Activated CD4-positive, alpha-beta T cell treated with anti-CD3 and anti-CD28 coated beads for 36 hours (primary cell): Measurements from ENCODE around the gene ADCY9. TPM values are rescaled to one million over a fixed set of nuclear protein-coding genes. Genes with fewer than 3 reads are reported as not detected.
A peak's percentile ranks its signal among the peaks of the same experiment; 100 is the strongest.

Experiments
- ATAC-seq: fragments of 200-7000 bp; cut with Tn5 transposase; one replicate; pipeline ENCODE4 v1.10.0; 2021; ENCODE audit warnings: mild to moderate bottlenecking, moderate library complexity
- CTCF ChIA-PET: fragments of 350-600 bp; sonication (Branson Sonifier 250); formaldehyde crosslinking; loops from one replicate; lab custom pipeline; 2021; ENCODE audit warnings: antibody characterized with exemption; lab: Charles Lee
- POLR2A ChIA-PET: fragments of 350-600 bp; sonication (Branson Sonifier 250); formaldehyde crosslinking; loops from one replicate; lab custom pipeline; 2021; ENCODE audit warnings: antibody characterized with exemption, inconsistent platforms; lab: Charles Lee
- DNase-seq: peaks from one replicate; pipeline ENCODE4 v3.0.0-alpha.2; 2020
- H3K27ac Mint-ChIP-seq: one replicate; pipeline ENCODE4 v1.8.0; 2021; ENCODE audit warnings: mixed read lengths
- H3K27me3 Mint-ChIP-seq: one replicate; pipeline ENCODE4 v1.8.0; 2021; ENCODE audit warnings: mixed read lengths
- H3K36me3 Mint-ChIP-seq: one replicate; pipeline ENCODE4 v1.8.0; 2021; ENCODE audit warnings: low read depth, mixed read lengths
- H3K4me1 Mint-ChIP-seq: one replicate; pipeline ENCODE4 v1.8.0; 2021; ENCODE audit warnings: mixed read lengths
- H3K4me3 Mint-ChIP-seq: one replicate; pipeline ENCODE4 v1.8.0; 2021; ENCODE audit warnings: mild to moderate bottlenecking, moderate library complexity, mixed read lengths
- H3K9me3 Mint-ChIP-seq: one replicate; pipeline ENCODE4 v1.8.0; 2021; ENCODE audit warnings: low read depth, mixed read lengths
- intact Hi-C, 2 experiments: fragments of 100-400 bp; cut with DNase I in 1 of 2; cut with micrococcal nuclease in 1 of 2; formaldehyde crosslinking; loops; one replicate each; pipeline versions ENCODE4 v1.14.2 to v1.15.1; 2022 to 2024; cut with DNase I, micrococcal nuclease
- total RNA-seq, 2 experiments: library from RNA; stranded (reverse); gene quantifications; one replicate each; pipeline ENCODE4 v1.2.3, GENCODE V29; 2021

ADCY9 gene
- total RNA-seq, 2 experiments from 2014 or later: 5.3 to 6.2 TPM

DNA sequence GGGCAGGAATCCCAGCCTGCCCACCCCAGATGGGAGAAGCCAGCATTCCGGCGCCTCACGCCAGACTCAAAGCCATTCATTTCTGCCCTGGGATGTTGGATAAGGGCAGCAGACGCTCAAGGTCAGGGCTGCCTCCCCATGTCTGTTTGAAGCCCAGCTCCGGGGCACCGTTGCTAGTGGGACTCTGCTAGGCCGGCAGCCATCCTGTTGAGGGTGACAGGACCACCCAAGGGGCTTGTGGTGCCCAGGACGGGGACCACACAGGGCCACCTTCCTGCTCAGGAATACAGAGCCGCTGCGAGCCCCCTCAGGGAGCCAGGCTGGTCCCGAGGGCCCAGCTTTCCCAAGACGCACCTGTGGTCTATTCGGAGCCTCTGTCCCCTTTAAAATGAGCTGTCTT lies 134.0 kb downstream of the ADCY9 start:
- no peak for DNase-seq
- no peak for ATAC-seq
- Mint-ChIP-seq H3K4me3 (no peak overlapping the region), H3K27me3 (no peaks in the 10 kb centered on the region), H3K4me1 (peaks cover 2% of the 10 kb centered on the region), H3K36me3 (peaks cover 4% of the 10 kb centered on the region), H3K9me3 (no peaks in the 10 kb centered on the region), H3K27ac (no peak overlapping the region)
- intact Hi-C loops: loop anchor here in 1 of 2 experiments (5.0 to 10.0 kb wide), 2 partner anchors 133 to 270 kb away; partner anchors contain the start of gene ADCY9
- ChIA-PET CTCF (interaction anchor here (0.6 to 2.1 kb wide), 4 partner anchors 19 to 271 kb away, joined by 3 to 11 read pairs (median 6); no protein-coding TSS in a partner anchor), POLR2A (no interaction called here)

DNA sequence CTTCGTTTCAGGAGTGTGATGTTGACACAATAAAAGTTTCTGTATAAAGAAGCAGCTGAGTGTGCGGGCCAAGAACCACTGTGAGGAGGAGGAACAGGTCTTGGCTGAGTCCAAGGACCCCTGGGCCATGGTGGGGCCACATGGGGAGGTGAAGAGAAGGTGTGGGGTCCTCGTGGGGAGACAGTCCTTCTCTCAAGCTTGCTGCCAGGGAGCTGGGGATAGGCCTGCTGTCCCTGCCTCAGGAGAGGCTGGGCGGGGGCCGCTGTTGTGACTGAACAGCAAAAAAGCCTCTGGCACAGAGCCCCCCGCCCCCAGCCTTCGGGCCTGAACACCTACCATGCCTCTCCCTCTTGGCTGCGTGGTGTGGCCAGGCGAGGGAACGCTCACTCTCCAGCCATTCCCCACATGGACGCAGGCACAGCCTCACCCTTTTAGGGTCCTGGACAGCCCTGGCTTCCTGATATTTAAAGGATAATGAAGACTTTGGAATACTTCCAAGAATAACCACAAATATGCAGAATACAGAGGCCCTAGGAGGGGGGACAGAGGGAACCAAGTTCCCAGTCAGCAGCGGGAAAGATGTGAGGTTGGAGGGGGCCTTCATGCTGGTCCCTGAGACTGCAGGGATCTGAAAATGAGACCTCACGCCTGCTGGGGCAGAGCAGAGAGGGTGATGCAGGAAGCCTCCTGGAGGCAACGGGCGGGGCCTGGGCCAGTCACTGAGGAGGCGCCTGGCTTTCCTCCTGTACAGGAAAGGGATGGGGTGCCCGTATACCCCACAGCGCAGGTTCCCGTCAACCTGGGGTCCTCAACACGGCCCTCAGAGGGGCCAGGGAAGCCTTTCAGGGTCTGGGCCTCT lies 135.8 kb downstream of the ADCY9 start:
- peaks cover 2% of the 10 kb centered on the region for H3K4me1 Mint-ChIP-seq
- CTCF ChIA-PET: interaction anchor here (1.1 kb wide), 1 partner anchor 14 kb away, joined by 3 read pairs; no protein-coding TSS in a partner anchor
- no peak overlapping the region for H3K4me3 Mint-ChIP-seq
- ATAC-seq (no peak), DNase-seq (no peak)
- peaks cover 9% of the 10 kb centered on the region for H3K36me3 Mint-ChIP-seq
- no peaks in the 10 kb centered on the region for H3K27me3 Mint-ChIP-seq
- POLR2A ChIA-PET: no interaction called here
- H3K27ac Mint-ChIP-seq: no peak overlapping the region
- H3K9me3 Mint-ChIP-seq: no peaks in the 10 kb centered on the region
- intact Hi-C loops: loop anchor here in 1 of 2 experiments (5.0 to 10.0 kb wide), 2 partner anchors 134 to 272 kb away; partner anchors contain the start of gene ADCY9

DNA sequence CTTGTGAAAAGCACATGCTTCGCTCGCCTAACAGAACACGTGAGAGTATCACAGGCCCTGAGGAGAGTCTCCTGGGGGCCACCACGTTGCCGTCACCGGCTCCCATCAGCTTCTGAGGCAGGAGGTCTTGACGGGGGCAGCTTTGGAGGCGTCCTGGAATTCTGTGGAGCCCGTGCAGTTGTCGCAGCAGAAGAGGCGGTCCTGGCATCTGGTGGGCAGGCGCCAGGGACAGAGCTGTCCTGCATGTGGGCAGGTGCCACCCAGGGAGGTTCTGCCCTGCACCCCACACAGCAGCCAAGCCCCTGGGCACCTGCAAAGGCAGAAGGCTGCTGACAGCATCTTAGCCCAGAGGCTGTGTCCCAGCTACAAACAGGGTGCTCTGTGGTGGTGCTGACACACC lies 136.7 kb downstream of the ADCY9 start:
- DNase-seq (no peak), ATAC-seq (no peak)
- Mint-ChIP-seq H3K9me3 (no peaks in the 10 kb centered on the region), H3K27ac (no peak overlapping the region), H3K4me3 (no peak overlapping the region), H3K27me3 (no peaks in the 10 kb centered on the region), H3K36me3 (peaks cover 9% of the 10 kb centered on the region), H3K4me1 (peaks cover 2% of the 10 kb centered on the region)
- ChIA-PET POLR2A (interaction anchor here (0.5 to 0.6 kb wide), 2 partner anchors 192 to 332 kb away, joined by 3 read pairs; no protein-coding TSS in a partner anchor), CTCF (interaction anchor here (0.5 to 1.4 kb wide), 3 partner anchors 13 to 274 kb away, joined by 3 to 7 read pairs (median 4); no protein-coding TSS in a partner anchor)
- intact Hi-C loops: no loop called here

DNA sequence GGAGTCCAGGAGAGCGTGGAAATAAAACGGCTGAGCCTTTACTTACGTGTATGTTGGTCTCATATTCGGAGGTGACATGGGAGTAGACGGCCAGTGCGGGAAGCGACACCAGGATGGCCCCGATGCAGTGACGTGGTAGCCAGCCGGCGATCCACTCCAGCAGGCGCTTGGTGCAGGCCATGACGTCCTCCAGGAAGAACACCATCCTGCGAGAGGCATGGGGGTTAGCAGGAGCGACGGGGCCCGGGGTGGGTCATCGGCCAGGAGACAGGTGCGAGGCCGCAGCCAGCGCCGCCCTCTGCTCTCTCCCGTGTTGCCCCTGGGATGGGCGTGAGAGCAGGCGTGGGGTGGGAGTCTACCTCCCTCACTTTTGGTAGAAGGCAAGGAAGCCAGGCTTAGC lies 137.2 kb downstream of the ADCY9 start:
- H3K27ac Mint-ChIP-seq: no peak overlapping the region
- H3K9me3 Mint-ChIP-seq: no peaks in the 10 kb centered on the region
- CTCF ChIA-PET: interaction anchor here (1.4 kb wide), 1 partner anchor 275 kb away, joined by 7 read pairs; no protein-coding TSS in a partner anchor

DNA sequence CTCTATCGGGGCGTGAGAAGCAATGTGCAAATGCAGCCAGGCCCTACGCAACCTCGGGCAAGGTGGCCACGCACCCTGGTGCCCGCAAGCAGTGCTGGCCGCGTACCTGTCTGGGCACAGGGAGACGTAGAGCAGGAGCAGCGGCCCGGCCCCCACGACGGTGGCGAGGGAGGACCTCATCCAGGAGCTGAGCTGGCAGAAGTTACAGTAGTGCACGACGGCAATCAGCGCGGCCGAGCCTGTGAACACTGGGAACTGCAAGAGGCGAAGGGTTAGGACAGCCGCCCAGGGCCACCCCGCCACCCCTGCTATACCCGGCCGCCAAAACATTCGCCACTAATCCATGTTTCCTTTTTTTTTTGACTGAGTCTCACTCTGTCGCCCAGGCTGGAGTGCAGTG lies 138.9 kb downstream of the ADCY9 start:
- intact Hi-C loops: no loop called here
- ATAC-seq: no peak
- no peak overlapping the region for H3K4me3 Mint-ChIP-seq
- DNase-seq: no peak
- ChIA-PET POLR2A (no interaction called here), CTCF (no interaction called here)
- no peaks in the 10 kb centered on the region for H3K4me1 Mint-ChIP-seq
- no peak overlapping the region for H3K27ac Mint-ChIP-seq
- peaks cover 5% of the 10 kb centered on the region for H3K36me3 Mint-ChIP-seq
- H3K9me3 Mint-ChIP-seq: no peaks in the 10 kb centered on the region
- H3K27me3 Mint-ChIP-seq: no peaks in the 10 kb centered on the region

More for the DNA sequence above, 137.2 kb downstream of the ADCY9 start:
- ATAC-seq (no peak), DNase-seq (no peak)
- intact Hi-C loops: no loop called here
- no peaks in the 10 kb centered on the region for H3K27me3 Mint-ChIP-seq
- peaks cover 2% of the 10 kb centered on the region for H3K4me1 Mint-ChIP-seq
- peaks cover 9% of the 10 kb centered on the region for H3K36me3 Mint-ChIP-seq
- no peak overlapping the region for H3K4me3 Mint-ChIP-seq
- POLR2A ChIA-PET: interaction anchor here (0.5 to 0.6 kb wide), 2 partner anchors 192 to 332 kb away, joined by 3 read pairs; no protein-coding TSS in a partner anchor

DNA sequence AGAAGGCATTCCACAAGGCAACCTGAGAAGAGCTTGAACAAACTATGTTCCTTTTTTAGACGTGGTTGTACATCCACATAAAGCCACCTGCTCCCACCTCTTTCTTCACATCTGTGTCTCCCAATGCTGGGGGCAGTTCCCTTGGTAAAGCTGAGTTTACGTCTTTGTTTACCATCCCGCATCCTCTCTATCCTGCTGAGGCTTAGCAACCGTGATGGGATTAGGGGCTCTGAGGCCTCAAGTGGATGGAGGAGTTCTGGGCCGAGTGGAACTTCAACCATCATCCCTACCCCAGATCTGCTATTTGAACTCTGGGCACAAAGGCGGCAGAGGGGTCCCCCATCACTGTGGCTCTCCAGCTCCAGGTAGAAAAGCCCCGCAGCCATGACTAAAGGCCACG lies 141.5 kb downstream of the ADCY9 start:
- POLR2A ChIA-PET: no interaction called here
- Mint-ChIP-seq H3K9me3 (no peaks in the 10 kb centered on the region), H3K4me3 (no peak overlapping the region), H3K27ac (no peak overlapping the region), H3K4me1 (peaks cover 2% of the 10 kb centered on the region), H3K36me3 (peaks cover 5% of the 10 kb centered on the region), H3K27me3 (no peaks in the 10 kb centered on the region)
- ATAC-seq: no peak
- intact Hi-C loops: no loop called here
- CTCF ChIA-PET: interaction anchor here (0.8 to 1.9 kb wide), 3 partner anchors 11 to 279 kb away, joined by 3 to 6 read pairs (median 4); no protein-coding TSS in a partner anchor
- DNase-seq: no peak

DNA sequence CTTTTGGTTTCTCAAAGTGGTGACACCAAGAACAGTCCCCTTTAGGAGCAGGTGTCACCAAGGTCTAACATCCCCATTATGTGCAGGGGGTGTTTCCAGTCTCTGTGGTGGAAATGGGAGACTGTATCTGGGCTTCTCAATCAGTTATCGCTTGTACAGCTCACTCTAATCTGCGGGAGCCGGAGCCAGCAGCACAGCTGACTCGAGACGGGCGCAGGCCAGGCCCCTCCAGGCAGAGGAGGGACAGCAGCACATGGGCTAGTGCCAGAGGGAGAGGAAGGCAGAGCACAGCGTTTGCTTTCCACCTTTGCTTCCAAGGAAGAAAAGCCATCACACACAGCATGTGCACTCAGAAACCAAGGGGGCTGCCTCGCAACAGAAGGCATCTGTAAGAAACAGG lies 144.5 kb downstream of the ADCY9 start:
- Mint-ChIP-seq H3K9me3 (no peaks in the 10 kb centered on the region), H3K4me3 (no peak overlapping the region), H3K4me1 (peaks cover 2% of the 10 kb centered on the region), H3K36me3 (peaks cover under 1% of the 10 kb centered on the region), H3K27me3 (no peaks in the 10 kb centered on the region), H3K27ac (no peak overlapping the region)
- ATAC-seq: no peak
- ChIA-PET POLR2A (no interaction called here), CTCF (no interaction called here)
- no peak for DNase-seq
- intact Hi-C loops: no loop called here

DNA sequence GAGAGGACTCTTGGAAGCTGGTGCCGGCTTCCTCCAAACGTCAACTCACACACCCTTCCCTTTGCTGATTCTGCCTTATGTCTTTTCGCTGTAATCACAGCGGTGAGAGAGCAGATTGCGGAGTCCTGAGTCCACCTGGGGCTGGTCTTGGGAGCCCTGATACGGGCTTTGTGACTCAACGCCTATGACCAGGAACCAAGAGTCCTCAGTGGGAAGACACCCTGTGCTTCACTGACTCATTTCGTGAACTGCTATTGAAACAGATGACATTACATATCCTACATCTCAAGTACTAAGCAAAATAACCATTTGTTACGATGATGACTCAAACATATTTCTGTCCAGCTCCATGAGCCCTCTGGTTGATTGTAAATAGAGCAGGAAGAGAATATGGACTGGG lies 145.0 kb downstream of the ADCY9 start:
- Mint-ChIP-seq H3K4me3 (no peak overlapping the region), H3K36me3 (peaks cover 5% of the 10 kb centered on the region), H3K27ac (no peak overlapping the region), H3K9me3 (no peaks in the 10 kb centered on the region), H3K27me3 (no peaks in the 10 kb centered on the region), H3K4me1 (peaks cover 2% of the 10 kb centered on the region)
- DNase-seq (no peak), ATAC-seq (peak; percentile 90)
- ChIA-PET POLR2A (no interaction called here), CTCF (no interaction called here)
- intact Hi-C loops: no loop called here

DNA sequence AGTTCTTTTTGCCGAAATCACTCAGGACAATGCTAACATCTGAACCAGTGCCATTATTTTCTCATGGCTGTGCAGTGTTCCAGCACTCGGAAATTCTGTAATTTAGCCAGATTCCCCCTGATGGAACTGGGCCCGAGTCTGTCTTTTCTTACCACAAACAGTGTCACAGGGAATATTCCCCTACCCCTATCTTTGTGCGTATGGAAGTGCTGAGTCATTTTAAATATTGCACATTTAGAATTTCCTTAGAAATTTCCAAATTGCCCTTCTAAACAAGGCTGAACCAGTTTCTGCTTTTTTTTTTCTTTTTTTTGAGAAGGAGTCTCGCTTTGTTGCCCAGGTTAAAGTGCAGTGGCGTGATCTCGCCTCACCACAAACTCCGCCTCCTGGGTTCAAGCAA lies 147.7 kb downstream of the ADCY9 start:
- no peaks in the 10 kb centered on the region for H3K9me3 Mint-ChIP-seq
- DNase-seq (no peak), ATAC-seq (no peak)
- CTCF ChIA-PET: no interaction called here
- no peak overlapping the region for H3K27ac Mint-ChIP-seq
- H3K4me3 Mint-ChIP-seq: no peak overlapping the region
- no peaks in the 10 kb centered on the region for H3K27me3 Mint-ChIP-seq
- peaks cover 16% of the 10 kb centered on the region for H3K36me3 Mint-ChIP-seq
- intact Hi-C loops: no loop called here
- H3K4me1 Mint-ChIP-seq: peaks cover 2% of the 10 kb centered on the region
- POLR2A ChIA-PET: no interaction called here

DNA sequence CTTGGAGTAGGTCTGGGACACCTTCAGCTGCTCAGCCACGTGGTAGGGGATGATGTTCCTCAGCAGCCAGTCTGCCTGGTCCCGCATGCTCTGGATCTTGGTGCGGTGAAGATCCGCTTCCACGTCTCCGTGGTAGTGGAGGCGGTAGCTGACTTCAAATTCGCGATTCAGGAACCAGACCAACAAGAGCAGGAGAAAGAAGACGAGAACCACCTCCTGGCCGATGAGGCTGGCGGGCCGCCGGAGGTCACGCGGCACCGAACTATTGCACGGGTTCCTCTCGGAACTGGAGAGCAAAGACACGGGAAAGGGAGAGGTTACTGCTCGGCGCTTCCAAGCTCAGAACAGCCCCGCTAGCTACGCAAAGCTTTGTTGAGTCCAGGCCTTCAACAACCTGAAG lies 149.6 kb downstream of the ADCY9 start:
- intact Hi-C loops: no loop called here
- no peak for DNase-seq
- ATAC-seq: no peak
- ChIA-PET CTCF (interaction anchor here (0.6 to 1.9 kb wide), 3 partner anchors 13 to 266 kb away, joined by 3 to 9 read pairs (median 3); no protein-coding TSS in a partner anchor), POLR2A (no interaction called here)
- H3K27me3 Mint-ChIP-seq: no peaks in the 10 kb centered on the region
- no peaks in the 10 kb centered on the region for H3K9me3 Mint-ChIP-seq
- H3K4me1 Mint-ChIP-seq: peaks cover 18% of the 10 kb centered on the region
- peaks cover 16% of the 10 kb centered on the region for H3K36me3 Mint-ChIP-seq
- H3K4me3 Mint-ChIP-seq: no peak overlapping the region
- no peak overlapping the region for H3K27ac Mint-ChIP-seq

DNA sequence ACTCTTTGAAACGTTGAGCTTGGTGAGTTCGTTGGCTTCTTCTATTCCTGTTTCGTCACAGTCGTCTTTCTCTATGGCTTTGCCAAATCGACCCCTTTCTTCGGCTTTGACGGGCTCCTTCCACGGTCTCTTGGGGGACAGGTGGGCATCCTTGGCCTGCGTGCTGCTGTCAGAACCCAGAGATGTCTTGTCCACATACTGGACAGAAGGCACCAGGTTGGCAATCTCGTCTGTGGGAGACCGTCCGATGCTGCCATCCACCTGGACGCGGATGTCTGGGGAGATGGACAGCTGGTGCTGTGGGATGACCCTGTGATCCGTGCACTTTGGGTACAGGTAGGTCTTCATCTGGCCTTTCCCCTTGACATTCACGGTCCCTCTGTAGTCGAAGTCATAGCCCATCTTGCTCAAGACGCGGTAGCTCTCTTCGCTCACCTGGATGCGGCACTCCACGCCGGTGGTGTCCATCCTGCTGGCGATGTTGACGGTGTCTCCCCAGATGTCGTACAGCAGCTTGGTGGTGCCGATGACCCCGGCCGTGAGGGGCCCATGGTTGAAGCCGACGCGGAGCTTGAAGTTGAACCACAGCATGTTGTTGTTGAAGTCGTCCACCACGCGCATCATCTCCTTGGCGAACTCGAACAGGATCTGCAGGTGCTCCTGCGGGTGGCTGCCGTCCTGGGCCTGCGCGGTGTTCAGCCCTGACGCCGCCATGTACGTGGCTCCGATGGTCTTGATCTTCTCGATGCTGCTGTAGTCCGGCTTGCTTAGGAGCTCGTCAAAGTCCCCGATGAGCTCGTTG lies 150.3 kb downstream of the ADCY9 start:
- intact Hi-C loops: no loop called here
- no peaks in the 10 kb centered on the region for H3K27me3 Mint-ChIP-seq

More for the DNA sequence above, 150.3 kb downstream of the ADCY9 start:
- DNase-seq (no peak), ATAC-seq (no peak)
- Mint-ChIP-seq H3K4me1 (peaks cover 16% of the 10 kb centered on the region), H3K36me3 (peaks cover 16% of the 10 kb centered on the region), H3K4me3 (no peak overlapping the region), H3K9me3 (no peaks in the 10 kb centered on the region), H3K27ac (no peak overlapping the region)
- POLR2A ChIA-PET: no interaction called here
- CTCF ChIA-PET: interaction anchor here (0.6 to 1.9 kb wide), 4 partner anchors 10 to 265 kb away, joined by 3 to 9 read pairs (median 3); no protein-coding TSS in a partner anchor
